H1 (cell line): ENCODE results near the gene ERCC6. TPM values are rescaled to one million over a fixed set of nuclear protein-coding genes. Genes with fewer than 3 reads are reported as not detected.

Experiments
- CTCF ChIA-PET: fragments of 300-600 bp; sonication (Branson Sonifier 250); formaldehyde crosslinking; loops from one replicate; lab custom pipeline; 2021; ENCODE audit not compliant: partially characterized antibody; lab: Charles Lee
- POLR2A ChIA-PET: fragments of 300-600 bp; sonication (Branson Sonifier 250); formaldehyde crosslinking; loops from one replicate; lab custom pipeline; 2021; ENCODE audit warnings: inconsistent platforms; ENCODE audit not compliant: partially characterized antibody; lab: Charles Lee
- DNase-seq, 2 experiments: peaks; one replicate each; pipeline versions ENCODE4 v3.0.0 to v3.0.0-alpha.2; 2010 to 2022; ENCODE audit warnings: low spot score in 2 of 2, low read depth in 1 of 2, mixed read lengths in 1 of 2
- FAIRE-seq: peaks from 2 replicates; lab custom pipeline; 2011; peaks lifted over from hg19 to GRCh38; lab: Jason Lieb, UNC
- H2AFZ ChIP-seq: 2 replicates; pipeline ENCODE4 v1.8.1; 2012; ENCODE audit warnings: low read length, inconsistent platforms
- H2AK5ac ChIP-seq: 2 replicates; pipeline ENCODE4 v1.6.1; 2013; ENCODE audit warnings: low read depth, low read length
- H2BK120ac ChIP-seq: replicated peaks from 2 replicates; pipeline ENCODE3; 2013; ENCODE audit warnings: low read depth, low read length, inconsistent platforms
- H2BK12ac ChIP-seq: 2 replicates; pipeline ENCODE4 v1.6.1; 2013; ENCODE audit warnings: low read depth, low read length
- H2BK15ac ChIP-seq: 2 replicates; pipeline ENCODE4 v1.6.1; 2013; ENCODE audit warnings: low read length
- H2BK20ac ChIP-seq: 2 replicates; pipeline ENCODE4 v1.6.1; 2013; ENCODE audit warnings: low read length
- H2BK5ac ChIP-seq: 2 replicates; pipeline ENCODE4 v1.6.1; 2013; ENCODE audit warnings: low read depth, low read length
- H3K14ac ChIP-seq: 2 replicates; pipeline ENCODE4 v1.6.1; 2013; ENCODE audit warnings: inconsistent platforms; ENCODE audit not compliant: insufficient read length
- H3K18ac ChIP-seq: 2 replicates; pipeline ENCODE4 v1.6.1; 2013; ENCODE audit warnings: low read length; ENCODE audit errors: extremely low read depth
- H3K23ac ChIP-seq: 2 replicates; pipeline ENCODE4 v1.6.1; 2013; ENCODE audit warnings: inconsistent platforms; ENCODE audit not compliant: insufficient read length
- H3K23me2 ChIP-seq: 2 replicates; pipeline ENCODE4 v1.6.1; 2013; ENCODE audit warnings: low read depth, low read length
- H3K27ac ChIP-seq: 2 replicates; pipeline ENCODE4 v1.6.1; 2011; ENCODE audit warnings: low read depth, low read length, inconsistent platforms
- H3K27me3 ChIP-seq, 4 experiments: replicated peaks in 1 of 4; 1 replicate in 1 of 4; 2 replicates in 3 of 4; pipeline versions ENCODE4 v1.6.1 to v1.8.1; 2011 to 2013; ENCODE audit warnings: low read length in 3 of 4, mild to moderate bottlenecking in 3 of 4, inconsistent platforms in 2 of 4, mixed read lengths in 2 of 4, moderate library complexity in 1 of 4; ENCODE audit not compliant: control insufficient read depth in 3 of 4, insufficient read depth in 3 of 4; ENCODE audit errors: extremely low read depth in 1 of 4
- H3K36me3 ChIP-seq, 4 experiments: 2 replicates each; pipeline versions ENCODE4 v1.6.1 to v1.8.1; 2011 to 2013; ENCODE audit warnings: mild to moderate bottlenecking in 4 of 4, low read length in 3 of 4, moderate library complexity in 2 of 4, control low read depth in 1 of 4, inconsistent platforms in 1 of 4; ENCODE audit not compliant: insufficient read depth in 4 of 4, control insufficient read depth in 2 of 4
- H3K4ac ChIP-seq: replicated peaks from 2 replicates; pipeline ENCODE3; 2013; ENCODE audit warnings: low read length, low read depth, mixed read lengths, inconsistent platforms; ENCODE audit not compliant: insufficient read length
- H3K4me1 ChIP-seq, 4 experiments: replicated peaks in 1 of 4; 1 replicate in 1 of 4; 2 replicates in 3 of 4; pipeline versions ENCODE4 v1.6.1 to v1.8.1; 2011 to 2013; ENCODE audit warnings: low read length in 3 of 4, inconsistent platforms in 2 of 4, mixed read lengths in 1 of 4; ENCODE audit not compliant: insufficient read depth in 4 of 4, control insufficient read depth in 3 of 4
- H3K4me2 ChIP-seq, 2 experiments: 2 replicates each; pipeline versions ENCODE4 v1.6.1 to v1.8.1; 2011 to 2013; ENCODE audit warnings: low read depth in 2 of 2, low read length in 2 of 2, control low read depth in 1 of 2, inconsistent platforms in 1 of 2, mild to moderate bottlenecking in 1 of 2; ENCODE audit not compliant: insufficient read depth in 1 of 2
- H3K4me3 ChIP-seq, 4 experiments: fragments of 200-600, 300-600 bp in 1 of 4; sonication (generic), shearing (Covaris generic), sonication (Bioruptor Twin) in 1 of 4; 2 replicates each; pipeline versions ENCODE4 v1.5.1 to v1.8.1; 2011 to 2016; ENCODE audit warnings: low read length in 4 of 4, low read depth in 3 of 4, control low read depth in 2 of 4, inconsistent platforms in 2 of 4, mild to moderate bottlenecking in 2 of 4, mixed read lengths in 1 of 4, moderate library complexity in 1 of 4; ENCODE audit not compliant: insufficient read depth in 2 of 4; ENCODE audit errors: extremely low read depth in 1 of 4
- H3K56ac ChIP-seq: replicated peaks from 2 replicates; pipeline ENCODE3; 2013; ENCODE audit warnings: low read depth, mild to moderate bottlenecking, mixed read lengths, low read length, inconsistent platforms; ENCODE audit not compliant: insufficient read length
- H3K79me1 ChIP-seq: 2 replicates; pipeline ENCODE4 v1.6.1; 2013; ENCODE audit warnings: low read depth, low read length, control low read depth
- H3K79me2 ChIP-seq, 2 experiments: 2 replicates each; pipeline versions ENCODE4 v1.6.1 to v1.8.1; 2012 to 2013; ENCODE audit warnings: low read length in 2 of 2, mild to moderate bottlenecking in 2 of 2, inconsistent platforms in 1 of 2; ENCODE audit not compliant: insufficient read depth in 2 of 2, control insufficient read depth in 1 of 2
- H3K9ac ChIP-seq, 4 experiments: replicated peaks in 1 of 4; 1 replicate in 1 of 4; 2 replicates in 3 of 4; pipeline versions ENCODE4 v1.6.1 to v1.8.1; 2011 to 2013; ENCODE audit warnings: low read depth in 3 of 4, low read length in 3 of 4, control low read depth in 2 of 4, mild to moderate bottlenecking in 2 of 4, moderate library complexity in 2 of 4, inconsistent platforms in 1 of 4; ENCODE audit errors: extremely low read depth in 1 of 4
- H3K9me3 ChIP-seq, 2 experiments: 2 replicates each; pipeline versions ENCODE4 v1.6.1 to v1.8.1; 2012 to 2013; ENCODE audit warnings: mild to moderate bottlenecking in 2 of 2, moderate library complexity in 2 of 2, control low read depth in 1 of 2, inconsistent platforms in 1 of 2, low read depth in 1 of 2, low read length in 1 of 2, mixed read lengths in 1 of 2; ENCODE audit not compliant: insufficient read depth in 2 of 2
- H4K20me1 ChIP-seq, 2 experiments: replicated peaks in 1 of 2; 2 replicates each; pipeline versions ENCODE3 to v1.8.1; 2011 to 2013; ENCODE audit warnings: inconsistent platforms in 2 of 2, low read length in 2 of 2, mild to moderate bottlenecking in 1 of 2; ENCODE audit not compliant: insufficient read depth in 2 of 2, control insufficient read depth in 1 of 2
- H4K5ac ChIP-seq: 2 replicates; pipeline ENCODE4 v1.6.1; 2013; ENCODE audit warnings: low read length, low read depth, mixed read lengths, inconsistent platforms; ENCODE audit not compliant: insufficient read length
- H4K8ac ChIP-seq: 2 replicates; pipeline ENCODE4 v1.8.0; 2013; ENCODE audit warnings: mild to moderate bottlenecking, moderate library complexity, low read length, inconsistent platforms; ENCODE audit not compliant: insufficient read depth; ENCODE audit errors: extremely low read depth
- H4K91ac ChIP-seq: replicated peaks from 2 replicates; pipeline ENCODE3; 2013; ENCODE audit warnings: low read length, mixed read lengths, inconsistent platforms; ENCODE audit not compliant: insufficient read length
- CBX5 ChIP-seq: fragments of 300-800, 300-1000 bp; sonication (generic); IDR thresholded peaks from 2 replicates; pipeline ENCODE4 v1.7.1; 2016; ENCODE audit warnings: antibody characterized with exemption, low read length, low read depth
- SRF ChIP-seq: IDR thresholded peaks from 2 replicates; pipeline ENCODE4 v1.6.1; 2011; ENCODE audit warnings: mild to moderate bottlenecking, low read depth, low read length, moderate library complexity
- TBP ChIP-seq: IDR thresholded peaks from 2 replicates; pipeline ENCODE4 v1.6.1; 2011; ENCODE audit warnings: low read depth, low read length, improper control_type of control experiment
- WGBS, 2 experiments: shearing (Covaris generic) in 1 of 2; methylation state at CpG; one replicate each; pipeline versions ENCODE4 v1.1.6 to v1.1.7; 2013 to 2015; ENCODE audit warnings: low lambda C conversion rate in 2 of 2, mixed read lengths in 2 of 2, inconsistent platforms in 1 of 2, low coverage in 1 of 2, missing lambda C conversion rate in 1 of 2; ENCODE audit not compliant: insufficient replicate concordance in 2 of 2, insufficient coverage in 1 of 2, insufficient read length in 1 of 2; ENCODE audit errors: extremely low coverage in 1 of 2, missing lambda C conversion rate in 1 of 2; 5-methylcytosine and 5-hydroxymethylcytosine counted together
- polyA plus RNA-seq, 7 experiments: library from polyadenylated mRNA; depleted of rRNA in 3 of 7; stranded (reverse) in 5 of 7; unstranded in 2 of 7; fragments of >200 nt in 5 of 7; fragments of 200-250 nt in 2 of 7; gene quantifications; 1 replicate in 5 of 7; 2 replicates in 1 of 7; 4 replicates in 1 of 7; pipeline versions ENCODE4 v1.2.1 to v1.2.3, GENCODE V29; 2011 to 2013; ENCODE audit warnings: missing spikeins in 2 of 7, mixed read lengths in 2 of 7
- total RNA-seq: library from RNA; stranded (reverse); fragmentation: NEBNext Ultra II Directional; extraction: Animal tissue kit (Norgen Biotek cat#: 25700); gene quantifications from 2 replicates; pipeline ENCODE4 v1.2.1, GENCODE V29; 2021
- TF ChIP-seq, protein P1 (sequence below): IDR thresholded peaks from 2 replicates; pipeline ENCODE4 v1.6.1; 2012; ENCODE audit warnings: low read length, inconsistent platforms

ERCC6 gene
- total and polyA plus RNA-seq, 2 of the 8 experiments (the other 6 are each of a cell fraction or from before 2014, with no cell fraction given) = 4.1 to 11.9 TPM

DNA sequence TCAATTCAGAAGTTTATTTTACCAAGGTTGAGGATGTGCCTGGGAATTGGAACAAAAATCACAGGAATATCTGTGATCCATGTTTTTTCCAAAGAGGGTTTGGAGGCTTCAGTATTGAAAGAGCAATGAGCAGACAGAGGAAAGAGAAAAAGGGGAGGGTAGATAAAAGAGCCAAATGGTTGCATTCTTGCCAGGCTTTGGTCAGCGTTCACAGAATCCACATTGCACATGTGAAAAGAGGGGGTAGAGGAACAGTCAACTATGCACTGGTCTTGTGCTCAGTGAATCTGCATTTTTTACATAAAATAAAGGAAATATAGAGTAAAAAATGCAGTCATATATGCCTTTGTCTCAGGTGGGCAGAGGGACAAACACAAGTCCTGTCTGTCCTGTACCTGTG lies 20.6 kb upstream of the ERCC6 start:
- H3K14ac ChIP-seq = no peak overlapping the region
- no peaks in the 10 kb centered on the region for H4K20me1 ChIP-seq
- 0 out of 7 replicates have a peak, but pooled peaks cover 0 to 3% (median 0%) of the 10 kb centered on the region in 4 experiments for H3K27me3 ChIP-seq
- no peaks in the 10 kb centered on the region for H3K79me1 ChIP-seq
- H4K5ac ChIP-seq = no peak overlapping the region
- no peaks in the 10 kb centered on the region; the same call in 1 of the 2 replicates for H3K23me2 ChIP-seq
- H4K8ac ChIP-seq = no peak overlapping the region
- H2BK12ac ChIP-seq = no peak overlapping the region
- H2BK120ac ChIP-seq = no peak overlapping the region
- no peak overlapping the region for H3K27ac ChIP-seq
- no peak overlapping the region for H2BK5ac ChIP-seq
- WGBS, 2 experiments = 73% methylated on average over 1 of the region's 1 CpG; no CpG with 5 or more reads in 1 of the 2 experiments
- no peak overlapping the region for H3K56ac ChIP-seq
- H3K23ac ChIP-seq = no peak overlapping the region
- no peaks in the 10 kb centered on the region; a peak in 3 of 7 replicates for H3K4me1 ChIP-seq
- H2BK20ac ChIP-seq = no peak overlapping the region
- FAIRE-seq (no peak), DNase-seq (no peak)
- no peaks in the 10 kb centered on the region for H3K79me2 ChIP-seq
- H3K4me3 ChIP-seq = no peak overlapping the region
- no peak overlapping the region for H3K9ac ChIP-seq
- CTCF ChIA-PET = no interaction called here
- no peaks in the 10 kb centered on the region; a peak in 2 of 4 replicates for H3K9me3 ChIP-seq
- no peak for TF ChIP-seq CBX5
- no peak for TF ChIP-seq TBP
- TF ChIP-seq, protein P1, sequence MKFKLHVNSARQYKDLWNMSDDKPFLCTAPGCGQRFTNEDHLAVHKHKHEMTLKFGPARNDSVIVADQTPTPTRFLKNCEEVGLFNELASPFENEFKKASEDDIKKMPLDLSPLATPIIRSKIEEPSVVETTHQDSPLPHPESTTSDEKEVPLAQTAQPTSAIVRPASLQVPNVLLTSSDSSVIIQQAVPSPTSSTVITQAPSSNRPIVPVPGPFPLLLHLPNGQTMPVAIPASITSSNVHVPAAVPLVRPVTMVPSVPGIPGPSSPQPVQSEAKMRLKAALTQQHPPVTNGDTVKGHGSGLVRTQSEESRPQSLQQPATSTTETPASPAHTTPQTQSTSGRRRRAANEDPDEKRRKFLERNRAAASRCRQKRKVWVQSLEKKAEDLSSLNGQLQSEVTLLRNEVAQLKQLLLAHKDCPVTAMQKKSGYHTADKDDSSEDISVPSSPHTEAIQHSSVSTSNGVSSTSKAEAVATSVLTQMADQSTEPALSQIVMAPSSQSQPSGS = no peak
- no peak for TF ChIP-seq SRF
- H3K36me3 ChIP-seq = no peaks in the 10 kb centered on the region
- no peak overlapping the region for H2BK15ac ChIP-seq
- H3K4me2 ChIP-seq = no peak overlapping the region
- H2AK5ac ChIP-seq = no peak overlapping the region
- POLR2A ChIA-PET = no interaction called here
- no peak overlapping the region for H3K4ac ChIP-seq
- peak overlapping the region; percentile 38; the same call in 1 of the 2 replicates for H2AFZ ChIP-seq
- no peak overlapping the region for H4K91ac ChIP-seq
- no peak overlapping the region; the same call in 1 of the 2 replicates for H3K18ac ChIP-seq
